ENCODE data around the gene NDUFA12.
A peak's percentile ranks its signal among the peaks of the same experiment; 100 is the strongest.

NDUFA12 gene

GRCh38 chr12:94942663-94943062, 60.8 kb downstream of the NDUFA12 start:
- DNase-seq (ENCODE audit: low read depth in 2 of 2, low spot score in 1 of 2) = no peak

GRCh38 chr12:94941440-94941862, 62.0 kb downstream of the NDUFA12 start:
- DNase-seq (ENCODE audit: low read depth in 2 of 2, low spot score in 1 of 2) = peak in 1 of 2 donors; percentile 24

GRCh38 chr12:94940771-94941170, 62.7 kb downstream of the NDUFA12 start:
- no peak for DNase-seq (ENCODE audit: low read depth in 2 of 2, low spot score in 1 of 2)

GRCh38 chr12:94938583-94938982, 64.9 kb downstream of the NDUFA12 start:
- DNase-seq (ENCODE audit: low read depth in 2 of 2, low spot score in 1 of 2) = no peak

- no peak for DNase-seq (ENCODE audit: low read depth in 2 of 2, low spot score in 1 of 2)
Measured at GRCh38 chr12:94930772-94931171, 72.7 kb downstream of the NDUFA12 start.

GRCh38 chr12:94930216-94930654, 73.3 kb downstream of the NDUFA12 start:
- no peak for DNase-seq (ENCODE audit: low read depth in 2 of 2, low spot score in 1 of 2)

GRCh38 chr12:94929780-94930179, 73.7 kb downstream of the NDUFA12 start:
- no peak for DNase-seq (ENCODE audit: low read depth in 2 of 2, low spot score in 1 of 2)

- DNase-seq (ENCODE audit: low read depth in 2 of 2, low spot score in 1 of 2) = no peak
Measured at GRCh38 chr12:94925729-94926128, 77.8 kb downstream of the NDUFA12 start.

- DNase-seq (ENCODE audit: low read depth in 2 of 2, low spot score in 1 of 2) = no peak
Measured at GRCh38 chr12:94925206-94925605, 78.3 kb downstream of the NDUFA12 start.

GRCh38 chr12:94922561-94922960, 80.9 kb downstream of the NDUFA12 start:
- no peak for DNase-seq (ENCODE audit: low read depth in 2 of 2, low spot score in 1 of 2)
